H9 (cell line): ENCODE data around the gene RASGRF2. TPM values are rescaled to one million over a fixed set of nuclear protein-coding genes. Genes with fewer than 3 reads are reported as not detected.
A peak's percentile ranks its signal among the peaks of the same experiment; 100 is the strongest.

Experiments
- DNase-seq: peaks from one replicate; pipeline ENCODE4 v3.0.0-alpha.2; 2017
- H2AFZ ChIP-seq: one replicate; pipeline ENCODE4 v1.6.1; 2013; ENCODE audit warnings: mild to moderate bottlenecking, low read length, control low read depth, moderate library complexity
- H2AK5ac ChIP-seq: 2 replicates; pipeline ENCODE4 v1.6.1; 2013; ENCODE audit warnings: low read length, control low read depth, mixed read lengths; ENCODE audit not compliant: insufficient read length
- H2BK120ac ChIP-seq: one replicate; pipeline ENCODE4 v1.6.1; 2013; ENCODE audit warnings: low read depth, mild to moderate bottlenecking, low read length, control low read depth, inconsistent platforms; ENCODE audit not compliant: poor library complexity, severe bottlenecking
- H2BK12ac ChIP-seq: 2 replicates; pipeline ENCODE4 v1.6.1; 2013; ENCODE audit warnings: low read length, control low read depth, mixed read lengths, low read depth; ENCODE audit not compliant: insufficient read length
- H2BK15ac ChIP-seq: 2 replicates; pipeline ENCODE4 v1.6.1; 2013; ENCODE audit warnings: low read depth, low read length, control low read depth
- H2BK20ac ChIP-seq: one replicate; pipeline ENCODE4 v1.6.1; 2013; ENCODE audit warnings: low read depth, mild to moderate bottlenecking, low read length, control low read depth, inconsistent platforms; ENCODE audit not compliant: poor library complexity, severe bottlenecking
- H2BK5ac ChIP-seq: 2 replicates; pipeline ENCODE4 v1.6.1; 2013; ENCODE audit warnings: low read length, control low read depth, mixed read lengths; ENCODE audit not compliant: insufficient read length
- H3K14ac ChIP-seq: 2 replicates; pipeline ENCODE4 v1.6.1; 2013; ENCODE audit warnings: low read length, control low read depth; ENCODE audit not compliant: insufficient read depth
- H3K18ac ChIP-seq: 2 replicates; pipeline ENCODE4 v1.6.1; 2013; ENCODE audit warnings: low read depth, mild to moderate bottlenecking, mixed read lengths, low read length, control low read depth; ENCODE audit not compliant: insufficient read length
- H3K23ac ChIP-seq: 2 replicates; pipeline ENCODE4 v1.6.1; 2013; ENCODE audit warnings: low read length, control low read depth, mixed read lengths, low read depth; ENCODE audit not compliant: insufficient read length
- H3K23me2 ChIP-seq: 2 replicates; pipeline ENCODE4 v1.6.1; 2013; ENCODE audit warnings: low read depth, mild to moderate bottlenecking, mixed read lengths, low read length, control low read depth; ENCODE audit not compliant: insufficient read length, poor library complexity, severe bottlenecking
- H3K27ac ChIP-seq: 2 replicates; pipeline ENCODE4 v1.5.1; 2013; ENCODE audit warnings: low read length, control low read depth, mixed read lengths, low read depth; ENCODE audit not compliant: insufficient read length
- H3K27me3 ChIP-seq: 2 replicates; pipeline ENCODE4 v1.6.1; 2013; ENCODE audit warnings: low read length, control low read depth, inconsistent platforms; ENCODE audit not compliant: insufficient read depth
- H3K4ac ChIP-seq: 2 replicates; pipeline ENCODE4 v1.6.1; 2013; ENCODE audit warnings: low read depth, mild to moderate bottlenecking, control low read depth, inconsistent platforms, low read length, moderate library complexity
- H3K4me1 ChIP-seq: 2 replicates; pipeline ENCODE4 v1.6.1; 2013; ENCODE audit warnings: low read length, control low read depth, inconsistent platforms; ENCODE audit not compliant: insufficient read depth
- H3K4me2 ChIP-seq: 2 replicates; pipeline ENCODE4 v1.6.1; 2013; ENCODE audit warnings: low read length, control low read depth, mixed read lengths; ENCODE audit not compliant: insufficient read length, insufficient read depth
- H3K56ac ChIP-seq: 2 replicates; pipeline ENCODE4 v1.6.1; 2013; ENCODE audit warnings: low read depth, mild to moderate bottlenecking, mixed read lengths, low read length, control low read depth; ENCODE audit not compliant: insufficient read length
- H3K79me1 ChIP-seq: 2 replicates; pipeline ENCODE4 v1.6.1; 2013; ENCODE audit warnings: low read depth, mild to moderate bottlenecking, moderate library complexity, low read length, control low read depth, inconsistent platforms; ENCODE audit not compliant: insufficient read depth, poor library complexity, severe bottlenecking
- H3K79me2 ChIP-seq: 2 replicates; pipeline ENCODE4 v1.6.1; 2013; ENCODE audit warnings: low read length, control low read depth, inconsistent platforms; ENCODE audit not compliant: insufficient read depth
- H3K9ac ChIP-seq: 2 replicates; pipeline ENCODE4 v1.6.1; 2013; ENCODE audit warnings: low read length, control low read depth, mixed read lengths; ENCODE audit not compliant: insufficient read length; ENCODE audit errors: extremely low read depth
- H3K9me3 ChIP-seq: one replicate; pipeline ENCODE4 v1.6.1; 2013; ENCODE audit warnings: low read depth, low read length, inconsistent platforms; ENCODE audit not compliant: control insufficient read depth
- H3T11ph ChIP-seq: one replicate; pipeline ENCODE4 v1.6.1; 2013; ENCODE audit warnings: mild to moderate bottlenecking, low read length, control low read depth, inconsistent platforms
- H4K20me1 ChIP-seq: one replicate; pipeline ENCODE4 v1.6.1; 2013; ENCODE audit not compliant: control insufficient read depth, insufficient read length, insufficient read depth
- H4K5ac ChIP-seq: 2 replicates; pipeline ENCODE4 v1.6.1; 2013; ENCODE audit warnings: low read depth, mild to moderate bottlenecking, mixed read lengths, low read length, control low read depth; ENCODE audit not compliant: insufficient read length
- H4K8ac ChIP-seq: replicated peaks from 2 replicates; pipeline ENCODE4 v1.6.1; 2013; ENCODE audit warnings: low read length, control low read depth, mixed read lengths, low read depth; ENCODE audit not compliant: insufficient read length
- H4K91ac ChIP-seq: 2 replicates; pipeline ENCODE4 v1.6.1; 2013; ENCODE audit warnings: low read depth, mild to moderate bottlenecking, moderate library complexity, mixed read lengths, low read length, control low read depth; ENCODE audit not compliant: insufficient read length
- H3K27ac Mint-ChIP-seq, 3 experiments: 2 replicates in 2 of 3; 3 replicates in 1 of 3; pipeline ENCODE4 v1.8.0; 2020 to 2021; ENCODE audit warnings: mixed read lengths in 3 of 3, mild to moderate bottlenecking in 1 of 3, moderate library complexity in 1 of 3
- H3K27me3 Mint-ChIP-seq: 2 replicates; pipeline ENCODE4 v1.8.0; 2021; ENCODE audit warnings: low read depth, mild to moderate bottlenecking, moderate library complexity, mixed read lengths
- H3K36me3 Mint-ChIP-seq, 3 experiments: 2 replicates in 2 of 3; 3 replicates in 1 of 3; pipeline ENCODE4 v1.8.0; 2020 to 2021; ENCODE audit warnings: low read depth in 3 of 3, mixed read lengths in 3 of 3; ENCODE audit not compliant: insufficient read depth in 1 of 3
- H3K4me1 Mint-ChIP-seq, 2 experiments: 2 replicates each; pipeline ENCODE4 v1.8.0; 2020; ENCODE audit warnings: mixed read lengths in 2 of 2
- H3K4me3 Mint-ChIP-seq, 2 experiments: 2 replicates in 1 of 2; 3 replicates in 1 of 2; pipeline ENCODE4 v1.8.0; 2020 to 2021; ENCODE audit warnings: mild to moderate bottlenecking in 2 of 2, mixed read lengths in 2 of 2, moderate library complexity in 1 of 2
- H3K9me3 Mint-ChIP-seq, 2 experiments: 2 replicates in 1 of 2; 3 replicates in 1 of 2; pipeline ENCODE4 v1.8.0; 2020; ENCODE audit warnings: mild to moderate bottlenecking in 2 of 2, mixed read lengths in 2 of 2, moderate library complexity in 1 of 2
- CTCF ChIP-seq: fragments of 200-600 bp; sonication (generic); conservative IDR thresholded peaks from 3 replicates; pipeline ENCODE4 v1.8.0; 2021; ENCODE audit warnings: antibody characterized with exemption, mild to moderate bottlenecking
- WGBS: extraction: QIAGEN DNeasy Blood & Tissue Kit; methylation state at CpG from one replicate; pipeline ENCODE4 v1.1.7; 2013; ENCODE audit warnings: missing lambda C conversion rate, low lambda C conversion rate, mixed read lengths; ENCODE audit not compliant: insufficient read length; ENCODE audit errors: extremely low coverage; 5-methylcytosine and 5-hydroxymethylcytosine counted together
- total RNA-seq: library from RNA; stranded (reverse); gene quantifications from 2 replicates; pipeline ENCODE4 v1.2.1, GENCODE V29; 2021

Gene RASGRF2
- total RNA-seq, 1 experiment from 2014 or later = 13.5 TPM

GRCh38 chr5:80934751-80935150 lies 25.4 kb upstream of the RASGRF2 start:
- no peaks in the 10 kb centered on the region; the same call in 1 of the 2 replicates for H3K79me2 ChIP-seq
- H3K27me3 Mint-ChIP-seq = no peaks in the 10 kb centered on the region
- H2BK12ac ChIP-seq = no peak overlapping the region
- TF ChIP-seq CTCF = peak; percentile 47; the same call in 2 of the 3 replicates
- peaks cover 6 to 17% of the 10 kb centered on the region in 2 experiments; a peak in 3 of 4 replicates for H3K4me1 Mint-ChIP-seq
- no CpG with 5 or more reads among the region's 4 CpGs for WGBS
- H3K4me1 ChIP-seq = no peaks in the 10 kb centered on the region
- H2AK5ac ChIP-seq = no peak overlapping the region
- no peaks in the 10 kb centered on the region for H3K36me3 Mint-ChIP-seq
- no peak overlapping the region for H2AFZ ChIP-seq
- no peak overlapping the region for H3K23ac ChIP-seq
- H3K18ac ChIP-seq = no peak overlapping the region
- no peaks in the 10 kb centered on the region for H3K79me1 ChIP-seq
- H3K9me3 Mint-ChIP-seq = no peaks in the 10 kb centered on the region
- no peak overlapping the region for H4K8ac ChIP-seq
- H4K5ac ChIP-seq = no peak overlapping the region
- peak; percentile 56 for DNase-seq
- H2BK15ac ChIP-seq = no peak overlapping the region
- no peak overlapping the region for H3T11ph ChIP-seq
- no peak overlapping the region for H3K4me3 Mint-ChIP-seq
- H2BK20ac ChIP-seq = no peak overlapping the region
- no peak overlapping the region for H3K4me2 ChIP-seq
- H4K91ac ChIP-seq = no peak overlapping the region
- H3K27me3 ChIP-seq = no peaks in the 10 kb centered on the region
- no peak overlapping the region for H3K9ac ChIP-seq
- no peak overlapping the region for H3K27ac Mint-ChIP-seq
- no peak overlapping the region for H3K56ac ChIP-seq
- no peaks in the 10 kb centered on the region for H4K20me1 ChIP-seq
- H3K14ac ChIP-seq = no peak overlapping the region
- no peaks in the 10 kb centered on the region for H3K9me3 ChIP-seq
- no peaks in the 10 kb centered on the region for H3K23me2 ChIP-seq
- no peak overlapping the region for H2BK120ac ChIP-seq
- H3K27ac ChIP-seq = no peak overlapping the region
- no peak overlapping the region for H2BK5ac ChIP-seq
- no peak overlapping the region for H3K4ac ChIP-seq
